Stimulated activated CD4-positive, alpha-beta T cell treated with anti-CD3 and anti-CD28 coated beads, Interleukin-12 subunit alpha, Interleukin-12 subunit beta, amount 100 ng/mL, for 48 hours (primary cell): Measurements from ENCODE around the gene MRPL46.

Source experiments
- DNase-seq, 3 donors: peaks; one replicate each; pipeline ENCODE4 v3.0.0-alpha.2; 2020; ENCODE audit warnings: low read depth in 2 of 3, low spot score in 1 of 3

The MRPL46 gene

DNA sequence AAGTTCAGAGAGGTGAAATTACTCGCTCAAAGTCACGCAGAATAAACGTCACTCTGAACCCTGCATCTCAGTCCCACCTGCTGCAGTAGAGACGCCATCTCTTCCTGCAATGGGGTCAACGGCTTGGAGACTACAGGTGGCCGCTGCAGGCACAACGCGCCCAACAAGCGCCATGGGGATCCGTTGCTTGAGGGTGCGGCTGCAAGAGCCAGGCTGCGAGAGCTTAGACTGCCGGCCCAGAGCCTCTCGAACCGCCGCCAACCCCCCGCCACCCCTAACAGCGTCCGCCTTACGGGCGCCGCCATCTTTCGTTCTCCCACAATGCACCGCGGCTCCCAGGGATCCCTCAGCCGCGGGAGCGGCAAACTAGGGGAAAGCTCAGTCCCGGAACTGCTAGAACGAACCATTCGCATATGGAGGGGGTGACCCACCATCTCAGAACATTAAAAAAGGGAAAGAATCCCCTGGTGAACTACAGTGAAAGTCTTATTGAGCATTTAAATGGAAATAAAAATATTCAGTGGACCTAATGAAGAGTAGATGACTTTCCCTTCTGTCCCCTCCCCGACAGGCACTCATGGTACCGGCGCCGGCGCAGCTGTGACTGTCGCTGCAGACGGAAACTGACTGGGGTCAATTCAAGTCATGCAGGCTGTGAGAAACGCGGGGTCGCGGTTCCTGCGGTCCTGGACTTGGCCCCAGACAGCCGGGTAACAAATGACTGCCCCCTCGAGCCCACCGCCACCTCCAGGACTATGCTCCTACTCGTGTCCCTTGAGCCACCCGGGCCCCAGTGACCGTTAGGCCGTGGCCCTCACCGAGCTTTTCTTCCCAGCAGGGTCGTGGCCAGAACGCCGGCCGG is at the start of gene MRPL46, which contains the start of gene MRPS11:
TSS of gene MRPL46 (minus strand) at position 316 of the 862 bp plus-strand sequence. CDS start at position 305, 11 bp downstream.
TSS of gene MRPS11 (plus strand) at position 636 of the 862 bp plus-strand sequence. CDS start at position 646, 10 bp downstream.
- DNase-seq: peak; percentile 81 to 88 (median 87)

DNA sequence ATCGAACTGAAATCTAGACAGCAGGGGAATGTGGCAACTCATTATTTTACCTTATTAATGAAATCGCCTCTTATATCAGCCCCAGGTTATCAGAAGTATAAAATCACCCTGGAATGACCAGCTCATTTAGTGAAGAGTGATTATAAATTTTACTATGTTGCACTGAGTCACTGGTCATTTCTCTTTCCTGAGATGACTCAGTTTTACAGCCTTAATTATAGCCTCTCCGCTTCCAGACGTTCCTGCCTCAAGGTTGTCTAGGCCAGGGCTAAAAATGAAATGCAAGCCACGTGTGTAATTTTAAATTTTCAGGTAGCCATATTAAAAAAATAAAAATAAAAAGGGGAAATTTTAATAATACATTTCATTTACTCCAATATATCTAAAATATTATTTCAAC is 46.0 kb upstream of the MRPL46 start:
- no peak for DNase-seq

DNA sequence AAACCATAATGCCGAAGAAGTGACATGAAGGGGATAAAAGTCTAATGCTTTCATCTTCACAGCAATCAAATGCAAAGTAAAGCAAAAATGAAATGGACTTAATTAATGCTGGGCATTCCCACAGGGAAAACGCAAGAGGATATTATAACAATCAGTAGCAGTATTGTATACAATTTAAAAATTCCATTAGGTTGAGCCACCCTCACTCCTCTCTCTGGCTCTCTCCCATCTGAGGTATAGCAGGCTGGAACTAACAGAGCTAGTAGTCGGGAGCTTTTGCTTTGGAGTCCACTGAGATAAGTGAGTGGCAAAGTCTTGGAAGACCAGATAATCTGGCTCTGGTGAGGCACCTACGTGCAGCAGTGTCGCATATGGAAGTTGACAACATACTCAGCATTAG is 45.4 kb upstream of the MRPL46 start:
- no peak for DNase-seq

DNA sequence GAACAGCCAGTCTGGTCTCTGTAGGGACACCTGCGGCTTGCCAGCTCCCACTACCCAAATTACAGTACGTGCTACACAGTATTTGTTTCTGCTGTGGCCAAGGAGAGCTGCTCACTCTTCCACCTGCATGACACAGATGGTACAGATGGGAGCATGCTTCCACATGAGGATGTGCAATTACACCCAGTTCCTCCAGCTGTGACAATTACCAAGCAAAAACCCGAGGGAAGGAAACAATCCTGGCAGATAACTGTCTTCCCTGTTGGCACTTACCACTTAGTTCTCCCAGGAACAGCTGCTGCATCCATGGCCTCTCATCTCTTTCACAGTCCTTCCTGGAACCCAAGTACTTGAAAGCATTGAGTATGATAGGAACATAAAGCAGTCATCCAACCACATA is 44.9 kb upstream of the MRPL46 start:
- DNase-seq: no peak

DNA sequence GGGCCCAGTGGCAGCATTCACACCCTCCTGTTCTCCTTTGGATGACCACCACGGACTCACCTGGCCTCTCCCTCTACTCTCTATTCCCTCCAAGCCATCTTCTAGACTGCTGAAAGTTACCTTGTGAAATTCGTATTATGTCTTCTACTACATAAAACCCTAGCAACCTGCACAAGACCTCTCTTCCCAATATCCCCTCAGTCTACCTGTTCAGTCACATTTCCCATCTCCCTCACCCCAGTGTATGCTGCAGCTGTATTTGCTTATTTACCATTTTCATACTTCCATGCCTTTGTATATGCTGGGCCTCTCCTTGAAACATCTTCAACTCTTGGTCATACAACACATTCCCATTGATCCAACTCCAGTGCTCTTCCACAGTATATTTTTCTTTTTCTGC is 44.0 kb upstream of the MRPL46 start:
- no peak for DNase-seq

DNA sequence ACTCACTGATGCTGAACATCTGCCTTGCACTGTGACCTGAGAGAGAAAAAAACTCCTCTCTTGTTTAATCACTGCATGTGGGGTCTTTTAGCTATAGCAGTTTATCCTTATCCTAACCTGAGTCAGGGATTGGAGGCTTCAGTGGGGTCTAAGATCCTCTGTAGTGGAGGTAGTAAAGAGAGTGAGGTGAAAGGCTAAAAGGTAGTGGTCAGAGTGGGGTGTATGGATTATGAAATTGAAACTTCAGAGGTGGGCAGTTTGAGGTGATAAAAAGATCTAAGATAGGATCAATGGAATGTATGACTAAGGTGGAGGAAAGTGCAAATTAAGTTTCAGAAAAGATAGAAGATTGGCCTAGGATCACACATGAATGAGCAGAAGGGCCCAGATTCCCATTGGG is 42.8 kb upstream of the MRPL46 start:
- no peak for DNase-seq

DNA sequence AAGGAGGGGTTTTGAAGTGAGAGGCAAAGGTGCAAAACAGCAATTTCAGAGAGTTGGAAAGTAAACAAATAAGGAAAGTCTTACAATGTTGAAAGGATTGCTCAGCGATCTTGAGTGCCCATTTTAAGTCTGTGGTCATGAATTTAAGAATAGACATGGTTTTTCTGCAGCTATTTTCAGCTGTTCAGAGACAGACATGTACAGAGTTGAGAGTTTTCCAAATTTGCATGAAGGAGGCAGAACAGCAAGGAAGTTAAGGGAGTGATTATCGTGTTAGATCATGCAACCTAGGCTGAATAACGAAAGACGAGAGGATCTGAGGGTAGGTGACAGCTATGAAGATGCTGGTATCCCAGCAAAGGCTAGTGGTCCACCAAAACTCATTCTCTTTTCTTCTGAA is 42.1 kb upstream of the MRPL46 start:
- DNase-seq: no peak

DNA sequence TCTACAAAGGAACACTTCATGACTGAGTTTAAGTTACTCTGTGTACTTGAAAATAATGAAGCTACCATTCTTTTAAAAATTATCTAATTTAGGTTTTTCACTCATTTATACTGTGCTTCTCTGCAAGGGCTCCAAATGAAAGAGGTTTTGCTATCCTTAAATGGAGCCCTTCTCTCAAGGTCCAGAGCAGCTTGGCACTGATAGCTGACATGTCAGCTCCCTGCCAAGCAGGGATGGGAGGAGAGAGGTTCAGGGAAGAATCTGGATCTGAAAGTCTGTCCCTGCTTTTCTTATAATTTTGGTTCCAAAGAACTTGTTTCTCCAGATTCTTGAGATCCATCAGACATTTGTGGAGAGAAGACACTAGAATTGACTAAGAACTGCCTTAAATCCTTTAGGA is 39.4 kb upstream of the MRPL46 start:
- no peak for DNase-seq

DNA sequence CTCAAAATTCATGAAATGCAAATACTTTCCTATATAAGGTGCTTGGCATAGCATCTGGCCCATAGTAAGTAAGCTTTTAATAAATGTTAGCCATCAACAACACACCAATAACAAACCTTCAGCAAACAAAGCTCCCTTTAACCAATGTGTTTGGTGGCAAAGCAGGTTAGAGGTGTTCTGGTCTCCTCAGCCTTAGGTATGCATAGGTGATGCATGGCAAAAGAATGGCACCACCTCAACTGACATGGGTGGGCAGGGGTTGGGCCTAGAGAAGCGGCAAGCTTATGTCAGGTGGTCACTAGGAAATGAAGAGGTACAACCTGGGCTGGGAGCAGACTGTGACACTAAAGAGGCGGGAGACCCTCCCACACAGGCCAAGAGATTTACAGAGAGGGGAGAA is 38.5 kb upstream of the MRPL46 start:
- DNase-seq: no peak

DNA sequence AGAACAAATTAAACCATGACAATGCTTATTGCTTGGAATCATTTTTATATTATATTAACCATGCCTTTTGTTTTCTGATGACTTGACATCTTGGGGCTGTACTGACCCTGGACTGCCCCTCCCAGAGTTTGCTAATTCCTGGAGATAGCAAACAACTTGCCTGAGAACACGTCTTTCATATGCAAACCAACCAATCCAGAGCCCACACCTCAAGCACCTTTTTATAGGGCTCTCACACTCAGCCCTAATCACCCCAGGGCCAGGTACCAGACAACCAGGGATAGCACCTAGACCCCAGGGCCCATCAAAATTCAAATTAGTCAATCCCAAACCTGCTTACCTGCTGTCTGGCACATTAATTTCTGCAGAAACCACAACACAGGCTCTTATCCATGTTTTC is 37.3 kb upstream of the MRPL46 start:
- no peak for DNase-seq

DNA sequence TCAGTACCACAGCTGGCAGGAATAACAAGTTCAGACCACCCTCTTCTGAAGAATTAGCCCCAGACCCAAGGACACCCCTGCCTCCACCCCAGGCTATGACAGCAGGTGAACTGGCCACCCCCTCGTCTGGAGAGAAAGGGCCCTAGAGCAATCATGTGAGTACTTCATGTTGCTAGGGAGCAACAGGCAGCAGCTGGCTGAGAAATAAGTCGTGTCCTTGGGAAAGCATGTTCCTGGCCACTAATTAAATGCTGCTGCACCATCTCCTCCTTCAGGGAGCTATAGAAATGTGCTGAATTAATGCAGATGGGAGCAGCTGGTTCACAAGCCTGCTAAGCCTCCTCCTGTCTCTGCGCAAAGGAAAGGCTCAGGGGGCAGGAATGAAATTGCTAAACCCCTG is 31.8 kb upstream of the MRPL46 start:
- DNase-seq: no peak

DNA sequence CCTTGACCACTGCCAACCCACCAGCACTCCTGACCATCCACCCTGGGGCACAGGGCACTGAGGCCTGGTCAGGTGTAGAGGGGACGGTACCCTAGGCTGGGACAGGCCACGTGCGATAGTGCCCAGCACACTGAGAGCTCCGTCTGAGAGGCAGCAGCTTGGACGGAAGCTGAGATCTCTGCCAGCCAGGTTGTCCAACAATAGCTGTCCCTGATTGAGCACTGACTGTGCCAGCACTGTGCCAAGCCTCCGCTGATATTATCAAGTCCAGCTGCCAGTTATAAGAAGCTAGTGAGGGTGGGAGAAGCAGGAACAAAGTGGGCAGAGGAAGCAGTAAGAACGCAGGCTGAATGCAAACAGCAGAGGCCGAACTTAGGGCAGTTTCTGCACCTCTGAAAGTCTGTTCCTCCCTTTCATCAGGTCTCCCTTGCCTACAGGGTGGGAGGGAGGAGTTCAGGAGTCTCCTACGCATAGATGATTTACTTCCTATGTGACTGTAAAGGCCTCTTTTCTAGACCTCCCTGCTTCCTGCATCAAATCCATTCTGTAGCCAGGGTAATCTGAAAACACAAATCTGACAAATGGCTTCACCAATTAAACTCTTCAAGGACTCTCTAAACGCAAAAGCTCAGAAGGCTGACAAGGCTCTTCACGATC is 30.0 kb upstream of the MRPL46 start:
- DNase-seq: no peak

DNA sequence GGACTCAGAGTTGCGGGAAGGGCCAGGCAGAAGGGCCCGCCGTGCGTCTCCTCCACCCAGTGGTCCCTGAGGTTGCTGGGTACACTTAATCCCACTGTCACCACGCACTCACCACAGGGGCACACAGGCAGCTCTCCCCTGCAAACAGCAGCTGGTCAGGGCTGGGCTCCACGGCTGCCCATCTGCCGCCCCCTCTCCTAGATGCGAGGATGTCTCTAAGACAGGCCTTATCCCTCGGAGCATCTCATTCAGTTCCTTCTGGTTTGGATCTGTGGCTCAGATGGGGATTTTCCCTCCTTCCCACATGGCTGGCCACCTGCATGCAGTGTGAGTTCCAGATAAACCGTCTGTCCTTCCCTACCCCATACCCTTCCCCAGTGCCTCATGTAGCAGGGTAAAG is 26.7 kb upstream of the MRPL46 start:
- DNase-seq: no peak

DNA sequence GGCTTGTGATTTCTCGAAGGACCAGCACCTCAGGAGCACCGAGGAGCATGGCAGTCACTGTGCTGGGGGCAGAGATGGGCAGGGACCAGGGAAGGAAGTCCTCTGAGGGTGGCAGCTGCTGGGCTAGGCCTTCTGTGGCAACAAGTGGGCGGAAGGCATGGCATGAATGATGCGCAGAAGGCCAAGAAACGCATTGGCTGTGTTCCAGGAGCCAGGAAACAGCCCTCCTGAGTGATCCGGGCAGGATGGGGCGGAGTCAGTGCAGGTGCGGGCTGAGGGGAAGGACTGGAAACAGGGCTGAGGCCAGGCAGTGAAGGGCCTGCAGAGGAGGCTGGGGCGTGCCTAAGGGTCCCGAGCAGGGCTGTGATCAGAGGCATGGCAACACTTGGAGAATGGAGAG is 24.0 kb upstream of the MRPL46 start:
- DNase-seq: no peak

DNA sequence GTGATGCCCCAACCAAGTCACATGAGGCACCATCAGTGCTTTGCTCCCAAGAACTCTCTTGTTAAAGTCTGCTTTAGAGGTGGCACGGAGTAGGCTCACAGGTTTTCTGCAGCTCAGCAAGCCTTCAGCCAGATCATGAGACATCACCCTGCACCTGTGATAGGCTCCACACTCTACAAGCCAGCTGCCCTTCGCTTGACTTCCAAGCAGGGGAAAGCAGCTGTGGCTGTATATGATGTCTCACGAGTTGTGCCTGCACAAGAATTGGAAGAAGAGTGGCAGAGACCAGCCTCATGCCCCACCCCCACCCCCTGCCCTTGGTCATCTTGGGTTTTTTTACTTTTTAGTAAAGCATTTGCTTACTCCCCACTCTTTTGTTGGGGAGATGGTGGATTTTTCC is 22.8 kb upstream of the MRPL46 start:
- DNase-seq: no peak

DNA sequence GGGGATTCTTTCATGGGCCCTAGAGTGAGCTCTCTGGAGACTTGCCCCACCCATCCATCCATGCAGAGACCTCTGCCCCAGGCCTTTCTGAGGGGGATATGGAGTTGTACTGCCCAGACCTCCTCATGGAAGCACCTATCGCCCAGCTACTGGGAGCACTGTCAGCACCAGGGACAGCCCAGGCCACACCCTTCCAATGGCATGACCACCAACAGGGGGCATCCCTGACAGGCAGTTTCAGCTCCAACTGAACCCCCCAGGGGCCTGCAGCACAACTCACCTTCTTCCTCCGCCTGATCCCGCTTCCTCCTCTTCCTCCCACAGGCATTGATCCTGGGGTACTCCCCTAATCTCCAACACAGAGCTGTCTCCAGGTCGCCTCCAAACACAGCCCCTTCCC is 22.1 kb upstream of the MRPL46 start:
- DNase-seq: no peak

DNA sequence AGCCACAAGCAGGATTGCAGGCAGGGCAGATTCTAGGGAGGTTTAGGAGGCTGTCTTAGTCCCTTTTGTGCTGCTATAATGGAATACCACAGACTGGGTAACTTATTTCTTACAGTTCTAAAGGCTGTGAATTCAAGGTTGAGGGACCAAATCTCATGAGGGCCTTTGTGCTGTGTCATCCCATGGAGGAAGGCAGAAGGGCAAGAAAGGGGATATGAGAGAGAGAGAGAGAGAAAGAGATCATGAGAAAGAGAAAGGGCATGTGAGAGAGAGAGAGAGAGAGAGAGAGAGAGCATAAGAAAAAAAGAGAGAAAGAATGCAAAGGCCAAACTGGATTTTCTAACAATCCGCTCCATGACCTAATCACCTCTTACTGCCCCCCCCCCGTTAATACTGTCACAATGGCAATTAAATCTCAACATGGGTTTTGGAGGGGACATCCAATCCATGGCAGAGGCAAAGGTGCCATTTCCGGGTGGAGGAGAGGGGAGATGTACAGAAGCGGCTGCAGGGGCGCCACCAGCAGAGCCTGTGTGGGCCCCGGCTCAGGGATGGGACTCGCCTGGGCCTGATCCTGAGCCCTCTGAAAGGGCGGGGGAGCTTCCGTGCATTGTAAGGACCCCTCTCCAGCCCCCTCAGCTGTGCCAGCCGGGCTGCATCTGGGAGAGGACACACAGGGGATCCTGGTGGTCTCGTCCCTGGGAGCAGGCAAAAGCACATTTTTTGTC is 20.8 kb upstream of the MRPL46 start:
- DNase-seq: no peak

DNA sequence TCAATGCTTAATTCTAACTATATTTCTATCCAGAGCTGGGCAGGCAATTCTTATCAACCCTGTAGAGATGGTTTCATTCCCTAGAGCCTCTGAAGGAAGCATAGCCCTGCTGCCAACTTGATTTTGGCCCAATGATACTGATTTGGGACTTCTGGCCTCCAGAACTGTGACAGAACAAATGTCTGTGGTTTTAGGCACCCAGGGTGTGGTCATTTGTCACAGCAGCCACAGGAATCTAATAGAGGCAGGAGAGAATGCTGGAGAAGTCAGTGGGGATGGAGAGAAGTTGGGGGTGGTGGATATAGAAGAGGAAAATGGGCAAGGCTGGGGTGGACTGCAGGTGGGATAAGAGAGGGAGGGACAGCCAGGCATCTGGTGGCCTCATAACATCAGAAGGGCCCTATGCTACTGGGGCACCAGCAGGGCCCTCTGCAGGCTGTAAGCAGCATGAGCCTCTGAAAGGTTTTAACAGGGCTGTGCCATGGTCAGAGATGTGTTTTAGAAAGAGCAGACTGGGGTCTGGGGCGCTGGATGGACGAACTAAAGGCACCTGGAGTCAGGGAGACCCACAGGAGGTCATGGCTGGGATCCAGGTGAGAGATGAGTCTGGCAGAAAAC is 20.1 kb upstream of the MRPL46 start:
- no peak for DNase-seq

DNA sequence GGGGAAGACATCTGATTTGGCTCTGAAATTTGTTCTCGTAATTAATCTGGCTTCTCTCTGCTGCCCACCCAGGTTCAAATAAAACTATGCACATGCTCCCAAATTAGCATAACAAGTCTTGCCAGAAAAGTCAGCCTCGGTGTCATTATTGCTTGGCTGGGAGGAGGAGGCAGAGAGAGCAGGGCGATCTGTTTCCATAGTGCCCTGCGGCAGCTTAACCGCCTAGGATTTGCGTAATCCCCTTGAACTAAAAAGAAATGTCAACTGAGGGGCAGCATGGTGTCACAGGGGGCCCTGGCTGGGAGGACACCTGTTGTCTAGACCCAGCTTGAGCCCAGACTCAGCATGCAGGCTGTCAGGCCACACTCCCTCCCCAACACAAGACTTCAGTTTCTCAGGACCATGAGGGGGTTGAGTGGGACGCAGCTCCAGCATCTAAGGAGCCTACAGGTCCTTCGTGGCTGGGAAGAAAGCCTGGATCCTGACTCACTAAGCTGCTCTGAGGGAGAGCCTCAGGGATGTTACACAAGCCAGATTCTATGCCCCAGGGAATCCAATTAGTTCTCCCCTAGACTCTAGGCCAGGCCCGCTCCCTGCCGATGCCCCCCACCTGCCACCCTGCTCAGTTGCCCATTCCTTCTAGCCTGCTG is 17.6 kb upstream of the MRPL46 start:
- no peak for DNase-seq

DNA sequence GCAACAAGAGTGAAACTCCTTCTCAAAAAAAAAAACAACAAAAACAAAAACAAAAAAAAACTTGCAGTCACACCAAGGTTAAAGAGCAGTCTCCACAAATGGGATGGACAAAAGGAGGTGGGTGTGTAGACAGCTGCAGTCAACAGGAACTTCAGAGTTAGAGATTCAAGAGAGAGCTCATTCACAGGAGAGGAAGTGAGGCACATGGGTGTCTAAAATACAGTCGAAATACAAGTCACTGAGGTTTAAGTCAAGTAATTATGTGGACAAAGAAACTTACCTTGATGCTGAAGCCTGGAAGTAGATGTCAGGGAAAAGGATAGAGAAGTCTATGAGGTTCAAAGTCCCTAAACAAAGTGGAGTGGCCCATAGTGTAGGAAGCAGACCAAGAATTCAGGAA is 15.1 kb upstream of the MRPL46 start:
- no peak for DNase-seq

DNA sequence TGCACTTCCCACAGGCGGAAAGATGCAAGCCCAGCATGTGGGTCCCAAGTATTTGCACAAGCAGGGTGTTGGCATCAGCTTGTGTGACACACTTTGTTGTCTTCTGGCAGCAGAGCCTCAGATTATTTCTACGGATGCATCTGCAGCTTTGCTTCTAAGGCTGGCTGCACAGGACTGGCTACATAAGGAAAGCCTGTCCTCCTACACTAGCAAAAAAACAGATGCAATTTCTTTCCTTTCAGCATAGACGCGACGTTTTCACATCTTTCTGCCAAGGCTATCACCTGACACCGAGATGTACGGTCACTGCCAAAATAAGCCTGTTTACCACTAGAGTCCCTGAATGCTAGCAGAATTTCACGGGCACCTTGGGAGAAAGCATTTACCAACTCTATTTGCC is 13.8 kb upstream of the MRPL46 start:
- no peak for DNase-seq
